Measurements from ENCODE around the gene TBXAS1.
A peak's percentile ranks its signal among the peaks of the same experiment; 100 is the strongest.

TBXAS1 gene

DNA sequence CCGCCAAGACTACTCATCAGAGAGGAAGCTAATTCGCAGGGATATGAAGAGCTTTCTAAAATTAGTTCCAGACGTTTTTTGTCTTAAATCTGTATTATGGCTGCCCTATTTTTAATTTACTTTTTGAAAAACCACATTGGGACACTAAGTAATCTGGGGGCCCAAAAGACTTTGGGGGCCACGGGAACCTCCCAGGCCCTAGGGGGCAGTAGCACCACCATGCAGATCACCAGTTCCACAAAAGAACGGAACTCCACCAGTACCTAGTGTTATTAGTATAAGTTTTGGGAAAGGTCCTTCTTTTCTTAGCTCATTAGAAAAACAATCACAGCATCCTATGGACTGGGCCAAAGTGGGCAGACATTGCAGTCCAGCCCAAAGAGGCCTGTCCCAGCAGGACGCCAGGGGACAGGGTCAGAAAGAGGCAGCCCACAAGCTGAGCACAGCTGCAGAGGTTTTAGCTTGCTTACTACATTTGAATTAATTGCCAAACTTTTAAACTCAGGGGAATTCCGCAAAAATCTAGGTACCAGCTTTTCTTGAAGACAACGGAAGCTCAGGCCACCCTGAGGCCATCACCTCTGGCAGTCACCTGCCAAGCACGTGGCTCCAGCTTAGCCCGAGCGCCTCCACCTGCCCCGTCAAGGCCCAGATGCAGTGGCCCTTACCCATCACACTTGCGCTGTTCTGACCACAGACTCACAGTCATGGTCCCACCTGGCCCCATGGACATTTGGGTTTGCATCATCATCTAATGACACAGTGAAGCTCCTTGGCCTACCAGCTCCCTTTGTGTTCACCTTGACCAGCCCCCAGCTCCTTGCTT lies 158.8 kb downstream of the TBXAS1 start:
- DNase-seq: no peak

DNA sequence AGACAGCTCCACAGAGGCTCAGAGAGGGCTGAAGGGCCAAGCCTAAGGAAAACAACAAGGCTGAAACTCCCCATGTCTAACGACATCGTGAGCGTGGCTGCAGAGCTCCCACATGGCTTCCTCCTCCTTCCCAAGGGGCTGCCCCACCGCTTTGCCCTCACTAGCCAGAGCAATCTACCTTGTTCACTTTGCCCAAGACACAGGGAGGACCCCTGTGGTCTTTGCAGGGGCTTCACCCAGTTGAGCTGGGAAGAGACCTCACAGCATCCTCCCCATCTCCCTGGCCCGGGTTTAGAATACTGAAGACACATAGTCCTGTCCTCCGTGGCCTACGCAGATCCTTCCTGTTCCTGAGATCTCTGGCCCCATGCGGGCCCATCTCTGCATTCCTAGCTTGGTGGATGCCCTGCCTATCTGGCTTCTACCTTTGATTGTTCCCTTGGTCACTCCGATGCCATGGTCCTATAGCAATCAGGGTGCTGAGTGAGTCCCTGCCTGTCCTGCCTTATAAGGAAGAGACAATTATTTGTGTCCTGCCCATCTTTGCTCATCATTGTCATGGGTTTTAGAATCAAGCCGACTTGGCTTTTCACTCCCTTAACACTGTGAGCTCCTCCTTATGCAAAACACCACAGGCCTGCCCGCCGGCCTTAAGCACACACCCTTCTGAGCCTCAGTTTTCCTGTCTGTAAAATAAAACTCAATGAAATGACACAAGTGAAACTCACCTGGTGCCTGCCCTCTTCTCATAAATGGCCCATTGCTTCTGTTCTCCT lies 160.5 kb downstream of the TBXAS1 start:
- no peak for DNase-seq

DNA sequence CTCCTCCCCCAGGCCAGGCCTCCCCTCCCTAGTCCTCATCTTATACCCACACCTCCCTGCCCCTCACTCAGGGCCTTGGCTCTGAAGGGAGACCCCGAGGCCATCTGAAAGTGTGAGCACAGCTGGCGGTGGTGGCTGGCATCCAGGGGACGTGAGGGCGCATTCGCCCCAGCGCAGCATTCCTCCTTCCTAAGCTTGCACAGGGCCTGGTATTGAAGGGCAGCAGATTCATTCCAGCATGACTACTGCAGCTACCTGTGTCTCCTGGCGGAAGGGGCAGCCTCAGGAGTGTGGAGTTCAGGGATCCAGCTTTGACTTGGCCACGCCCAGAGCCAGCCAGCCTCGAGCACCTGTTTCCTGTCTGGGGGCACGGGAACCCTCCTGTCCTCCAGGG lies 161.1 kb downstream of the TBXAS1 start:
- DNase-seq: no peak

DNA sequence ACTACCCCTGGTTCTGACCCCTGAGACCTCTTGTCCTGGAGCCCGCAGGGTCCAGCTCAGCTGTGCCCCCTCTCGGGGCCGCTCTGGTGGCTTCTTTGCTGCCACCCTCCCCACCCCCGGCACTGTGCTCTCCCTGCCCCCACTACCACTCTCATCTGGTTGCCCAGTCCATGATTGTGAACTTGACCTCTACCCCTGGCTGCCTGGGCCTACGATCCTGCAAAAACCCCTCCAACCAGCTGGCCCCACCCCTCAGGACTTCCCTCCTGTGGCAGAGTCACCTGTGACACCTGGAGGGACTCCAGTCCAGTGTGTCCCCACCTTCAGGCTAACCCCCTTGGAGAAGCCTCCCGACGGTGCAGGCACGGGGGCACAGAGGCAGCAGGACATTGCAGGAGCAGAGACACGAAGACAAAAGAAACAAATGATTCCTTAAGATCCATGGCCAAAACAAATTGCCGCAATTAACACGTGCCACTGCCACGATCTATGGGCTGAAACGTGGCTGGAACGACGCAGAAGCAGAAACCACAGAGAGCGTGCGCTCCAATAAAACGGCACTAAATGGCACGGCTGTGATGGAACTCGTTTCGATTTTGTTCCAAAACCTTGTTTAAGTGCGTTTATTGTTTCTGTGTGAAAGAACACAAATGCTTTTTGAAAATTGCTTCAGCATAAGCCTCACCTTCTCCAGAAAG lies 161.7 kb downstream of the TBXAS1 start:
- no peak for DNase-seq

DNA sequence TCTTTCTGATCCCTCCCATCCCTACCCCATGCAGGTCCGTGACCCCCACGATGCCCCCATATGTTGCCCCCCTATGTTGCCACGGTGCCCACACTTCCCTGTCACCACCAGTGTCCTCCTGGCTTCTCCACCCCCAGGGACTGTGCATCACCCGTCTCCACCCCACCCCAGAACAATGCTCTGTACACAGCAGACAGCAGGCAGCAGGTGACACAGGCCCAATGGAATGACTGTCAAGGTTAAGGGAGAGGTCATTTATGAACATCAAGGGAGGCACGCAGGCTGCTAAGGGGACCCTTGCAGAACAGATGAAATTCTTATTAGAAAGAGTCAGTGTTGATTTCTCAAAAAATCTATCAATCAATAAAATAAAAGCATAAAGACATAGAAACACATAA lies 162.2 kb downstream of the TBXAS1 start:
- no peak for DNase-seq

DNA sequence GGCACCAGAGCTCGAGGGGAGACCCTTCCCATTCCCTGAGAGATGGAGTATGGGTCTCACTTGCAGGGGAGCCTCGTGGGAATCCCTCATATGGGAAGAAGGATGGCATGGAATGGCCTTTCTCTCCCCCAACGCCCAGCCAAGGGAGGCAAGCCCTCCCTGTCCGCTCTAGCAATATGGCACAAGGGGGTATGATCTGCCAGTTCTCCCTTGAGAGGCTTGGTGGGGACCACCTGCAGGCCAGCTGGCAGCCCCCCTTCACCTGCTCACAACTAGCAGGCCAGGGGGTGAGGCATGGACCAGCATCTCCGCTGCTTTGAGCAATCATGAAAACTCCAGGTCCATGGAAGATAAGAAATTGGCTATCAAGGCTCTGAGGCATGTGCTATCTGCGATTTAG lies 162.8 kb downstream of the TBXAS1 start:
- no peak for DNase-seq

DNA sequence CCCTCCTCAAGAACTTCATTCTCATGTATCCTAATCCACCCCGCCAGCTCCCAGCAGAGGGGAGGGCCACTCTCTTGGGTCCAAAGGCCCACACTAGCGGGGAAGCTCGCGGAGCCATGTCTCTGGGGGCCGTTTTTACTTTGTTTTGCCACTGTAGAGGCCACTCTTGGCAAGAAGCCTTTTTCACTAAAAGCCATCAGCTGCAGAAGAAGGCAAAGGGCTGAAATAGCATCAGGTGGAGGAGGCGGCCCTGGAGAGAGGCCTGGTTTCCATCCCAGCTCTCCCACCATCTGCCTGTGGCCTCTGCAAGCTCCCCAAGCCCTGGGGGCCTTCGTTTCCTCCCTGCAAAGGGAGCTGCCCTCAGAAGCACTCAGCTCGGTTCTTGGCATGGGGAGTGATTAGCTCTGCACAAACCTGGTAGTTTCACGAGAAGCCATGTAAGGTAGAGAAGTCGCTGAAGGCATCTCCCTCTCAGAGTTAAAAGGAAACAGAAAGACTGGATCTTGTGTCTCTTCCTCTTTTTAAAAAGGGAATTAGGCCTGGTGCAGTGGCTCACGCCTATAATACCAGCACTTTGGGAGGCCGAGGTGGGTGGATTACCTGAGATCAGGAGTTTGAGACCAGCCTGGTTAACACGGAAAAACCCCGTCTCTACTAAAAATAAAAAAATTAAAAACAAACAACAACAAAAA lies 163.4 kb downstream of the TBXAS1 start:
- no peak for DNase-seq

DNA sequence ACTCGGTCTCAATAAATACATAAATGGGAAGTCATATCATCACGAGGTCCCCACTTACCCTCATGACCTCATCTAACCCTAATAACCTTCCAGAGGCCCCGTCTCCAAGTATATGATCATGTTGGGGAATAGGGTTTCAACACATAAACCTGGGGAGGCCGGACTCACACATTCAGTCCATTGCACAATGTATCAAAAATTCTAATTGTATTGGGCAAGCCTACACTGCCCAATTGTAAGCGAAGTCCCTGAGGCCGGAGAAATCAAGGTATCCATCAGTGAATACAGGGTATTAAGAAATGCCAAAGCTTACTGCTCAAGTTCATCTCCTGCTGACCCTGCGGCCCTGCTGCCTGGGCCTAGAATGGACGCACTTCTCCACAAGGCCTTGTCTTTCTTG lies 164.1 kb downstream of the TBXAS1 start:
- DNase-seq: no peak

DNA sequence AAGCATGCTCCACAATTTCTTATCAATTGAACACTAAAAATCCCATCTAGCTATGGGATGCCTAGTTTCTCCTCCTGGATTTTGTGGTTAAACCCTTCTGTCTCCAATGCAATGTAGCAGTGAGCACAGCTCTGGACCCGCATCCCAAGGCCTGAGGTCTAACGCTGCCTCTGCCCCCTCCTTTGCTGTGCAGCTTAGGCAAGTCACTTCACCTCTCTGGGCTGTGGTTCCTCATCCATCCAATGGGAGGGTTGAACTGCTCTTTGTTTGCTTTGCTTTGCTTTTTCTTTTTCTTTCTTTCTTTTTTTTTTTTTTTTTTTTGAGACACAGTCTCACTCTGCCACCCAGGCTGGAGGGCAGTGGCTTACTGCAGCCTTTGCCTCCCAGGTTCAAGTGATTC lies 164.5 kb downstream of the TBXAS1 start:
- no peak for DNase-seq

DNA sequence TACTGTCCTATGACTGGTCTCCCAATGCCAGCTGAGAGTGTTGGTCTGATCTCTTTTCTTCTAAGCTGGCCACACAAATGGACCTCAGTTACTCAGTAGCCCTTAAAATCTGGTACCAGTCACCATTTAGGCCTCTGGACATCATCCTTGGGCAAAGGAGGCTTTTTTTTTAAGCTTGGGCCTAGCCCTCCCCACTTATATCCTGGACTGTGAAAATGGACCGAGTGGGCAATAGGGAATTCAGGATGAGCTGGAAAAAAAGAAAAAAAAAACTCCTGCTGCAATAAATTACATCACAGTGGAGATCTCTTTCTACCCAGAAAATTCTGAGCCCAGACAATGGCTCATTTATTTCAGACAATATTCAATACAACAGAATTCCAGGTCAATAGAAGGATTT lies 165.3 kb downstream of the TBXAS1 start:
- DNase-seq: no peak

DNA sequence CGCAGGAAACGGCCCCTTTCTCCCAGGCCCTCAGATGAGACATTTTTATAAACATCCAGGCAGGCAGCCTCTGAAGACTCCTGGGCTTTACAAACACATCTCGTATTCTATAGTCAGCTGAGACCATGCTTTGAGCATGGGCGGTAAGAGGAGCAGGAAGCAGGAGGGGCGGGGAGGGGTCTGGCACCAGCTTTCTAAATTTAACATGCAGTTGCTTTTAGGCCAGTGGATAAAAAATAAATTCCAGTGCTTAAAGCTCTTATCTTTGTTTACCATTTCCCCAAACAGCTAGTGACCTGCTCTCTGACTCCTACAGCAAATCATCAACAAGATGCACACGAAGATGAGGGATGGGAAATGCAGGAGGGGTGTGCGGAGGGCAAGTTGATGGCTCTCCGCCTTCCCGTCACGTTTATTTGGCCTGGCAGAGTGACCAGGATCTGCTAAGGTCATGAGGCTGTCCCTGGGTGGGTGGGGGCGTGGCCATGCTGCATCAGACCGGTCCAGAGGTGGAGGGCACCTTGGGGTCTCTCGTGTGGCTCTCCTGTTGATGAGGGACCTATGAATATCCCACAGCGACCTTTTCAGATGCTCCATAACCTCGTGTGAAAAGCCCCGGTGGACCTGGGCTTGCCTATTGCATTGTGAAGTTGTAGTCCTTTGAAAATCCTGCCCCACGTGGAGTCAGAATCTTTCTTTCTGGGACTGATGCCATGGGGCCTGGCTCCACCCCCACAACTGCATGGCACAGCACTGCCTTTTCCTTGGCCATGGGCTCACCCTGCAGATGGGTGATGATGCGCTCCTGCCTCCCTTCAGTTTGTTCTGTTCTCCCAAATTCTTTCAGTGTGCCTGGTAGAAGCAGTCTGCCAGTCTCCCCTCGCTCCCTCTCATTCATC lies 166.2 kb downstream of the TBXAS1 start:
- no peak for DNase-seq

DNA sequence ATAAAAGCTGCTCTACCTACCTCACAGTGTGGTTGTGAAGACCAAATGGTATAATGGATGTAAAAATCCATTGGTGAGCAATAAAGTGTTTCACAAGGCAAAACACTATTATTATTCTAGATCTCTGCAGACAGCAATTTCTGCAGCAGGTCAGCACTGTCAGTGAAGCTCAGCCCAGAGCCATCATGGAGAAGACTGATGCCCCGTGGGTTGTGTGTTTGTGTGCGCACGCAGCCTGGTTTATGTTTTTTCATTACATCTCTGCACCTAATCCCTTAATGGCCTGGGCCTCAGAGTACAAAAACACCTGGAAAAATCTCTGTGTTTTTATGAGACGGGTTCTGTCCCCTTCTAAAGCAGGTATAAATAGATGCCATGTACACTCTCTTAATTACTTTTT lies 169.5 kb downstream of the TBXAS1 start:
- DNase-seq: no peak

DNA sequence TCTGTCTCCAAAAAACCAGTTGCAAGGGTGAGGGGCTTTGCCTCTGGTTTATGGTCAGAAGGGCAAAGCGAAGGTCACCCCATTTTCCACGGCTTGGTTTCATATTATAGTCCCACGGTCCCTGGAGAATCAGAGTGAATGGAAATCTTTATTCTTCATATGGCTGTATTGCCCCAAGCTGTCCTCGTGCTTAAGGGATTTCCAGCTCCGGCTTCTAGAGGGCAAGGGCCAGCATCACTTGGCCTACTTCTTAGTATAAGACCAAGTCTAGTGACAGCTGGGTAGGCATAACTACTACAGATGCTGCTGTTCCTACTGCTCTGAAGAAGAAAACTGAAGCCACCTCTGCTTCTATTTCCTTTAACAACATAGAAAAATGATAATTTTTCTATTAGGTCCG lies 170.5 kb downstream of the TBXAS1 start:
- no peak for DNase-seq

DNA sequence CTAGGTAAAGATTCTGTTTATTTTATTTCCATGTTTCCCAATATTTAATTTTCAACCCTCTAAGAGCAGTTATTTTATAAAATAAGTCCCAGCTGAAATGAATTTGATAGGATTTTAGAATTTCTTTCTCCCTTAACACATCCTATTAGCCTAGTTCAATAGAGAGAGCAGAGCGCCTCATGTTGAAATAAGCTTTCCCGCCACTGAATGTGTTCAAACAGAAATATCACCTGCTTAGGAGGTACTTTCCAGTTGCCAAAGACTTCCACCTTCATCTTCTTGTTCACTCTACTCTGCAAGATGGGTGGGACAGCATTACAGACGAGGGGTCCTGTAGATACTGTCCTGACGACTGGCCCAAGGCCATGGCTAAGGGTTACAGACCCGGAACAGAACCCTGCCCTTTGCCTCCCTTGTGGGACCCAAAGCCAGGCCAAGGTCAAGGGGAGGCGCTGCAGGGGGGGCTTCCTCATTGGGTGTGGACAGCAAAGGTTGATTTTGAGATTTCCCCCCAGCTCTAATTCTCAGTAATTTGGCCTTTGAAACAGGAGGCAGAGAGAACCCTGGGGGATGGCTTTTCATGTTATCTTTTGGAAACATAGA lies 171.7 kb downstream of the TBXAS1 start:
- DNase-seq: no peak

DNA sequence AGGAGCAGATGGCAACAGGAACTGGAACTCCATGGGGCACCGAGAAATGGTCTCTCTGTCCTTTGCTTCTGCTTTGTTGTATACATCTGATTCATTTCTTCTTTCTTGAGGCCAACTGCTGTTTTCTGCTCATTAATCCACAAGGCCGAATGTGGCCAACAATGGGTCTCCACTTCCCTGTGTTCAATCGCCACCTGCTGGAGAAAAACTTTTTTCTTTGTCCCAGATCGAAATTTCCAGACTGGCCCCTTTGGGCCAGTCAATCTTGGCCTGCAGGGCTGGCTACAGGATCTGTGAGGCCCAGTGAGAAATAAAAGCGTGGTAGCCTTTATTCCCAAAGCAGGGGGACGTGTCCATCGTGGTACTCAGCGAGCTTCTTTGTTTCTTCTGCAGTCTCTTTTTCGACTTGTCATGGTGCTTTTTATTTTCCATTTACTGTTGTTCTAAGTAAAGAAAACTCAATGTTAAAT lies 174.9 kb downstream of the TBXAS1 start:
- peak; percentile 57 for DNase-seq

DNA sequence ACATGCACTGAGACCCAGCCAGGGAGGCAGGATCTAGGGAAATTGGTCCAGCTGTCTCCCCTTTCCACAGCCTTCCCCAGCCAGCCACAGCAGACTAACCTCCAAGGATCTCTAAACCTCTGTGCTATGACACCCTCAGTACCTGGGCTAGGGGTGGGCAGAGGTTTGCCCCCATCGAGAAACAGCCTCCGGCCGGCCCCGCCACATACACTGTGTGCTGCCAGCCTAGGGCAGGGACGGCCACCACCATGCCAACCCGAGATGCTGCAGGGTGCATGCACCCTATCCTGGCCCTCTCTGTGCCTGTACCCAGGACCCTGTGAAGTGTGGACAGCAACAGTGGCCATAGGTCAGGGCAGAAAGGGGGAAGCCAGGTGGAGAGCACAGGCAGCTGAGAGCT lies 175.6 kb downstream of the TBXAS1 start:
- no peak for DNase-seq

DNA sequence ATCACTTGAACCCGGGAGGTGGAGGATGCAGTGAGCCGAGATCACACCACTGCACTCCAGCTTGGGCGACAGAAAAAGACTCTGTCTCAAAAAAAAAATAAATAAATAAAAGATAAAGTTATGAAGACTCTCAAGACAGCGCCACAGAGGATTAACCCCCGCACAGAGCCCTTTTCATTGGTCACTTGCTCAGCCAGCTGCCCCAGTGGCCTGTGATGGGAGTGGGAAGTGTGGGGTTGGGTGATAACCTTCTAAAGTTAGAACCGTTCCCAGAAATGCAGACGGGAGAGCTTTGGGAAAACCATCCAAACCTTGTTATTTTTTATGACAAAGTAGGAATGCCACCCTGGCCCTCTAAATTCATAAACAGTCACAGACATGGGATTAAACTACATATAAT lies 176.3 kb downstream of the TBXAS1 start:
- DNase-seq: no peak

DNA sequence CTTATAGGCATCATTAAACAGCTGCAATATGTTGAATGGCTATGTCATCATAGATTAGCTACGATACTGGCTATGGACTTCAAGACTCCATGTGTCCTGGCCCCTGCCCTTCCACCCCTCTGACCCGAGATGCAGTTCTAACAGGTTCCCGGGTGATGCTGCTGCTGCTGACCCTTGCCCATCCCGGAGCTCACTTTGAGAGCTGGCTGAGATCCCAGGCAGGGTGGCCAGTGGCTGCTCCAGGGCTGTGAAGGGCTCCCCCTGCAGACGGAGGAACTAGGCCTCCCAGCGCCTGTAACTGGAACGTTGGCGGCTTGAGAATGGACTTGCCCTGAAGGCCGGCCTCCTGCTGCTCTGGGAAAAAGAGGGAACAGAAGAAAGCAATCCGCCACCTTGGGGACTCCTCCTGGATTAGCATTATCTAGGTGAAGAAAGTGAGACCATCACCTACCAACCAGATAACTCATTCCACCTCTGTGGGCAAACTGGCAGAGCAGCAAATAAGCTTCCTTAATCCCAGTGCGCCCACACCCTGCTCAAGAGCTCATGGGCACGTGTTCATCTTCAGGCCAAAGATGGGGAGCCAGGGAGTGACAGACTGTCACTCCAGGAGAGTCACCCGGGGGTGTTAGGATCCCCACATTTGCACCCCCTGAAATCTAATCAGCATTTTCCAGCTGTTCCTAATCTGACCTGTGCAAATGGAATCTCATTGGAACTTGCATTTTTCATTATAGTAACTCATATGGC lies 176.9 kb downstream of the TBXAS1 start:
- DNase-seq: no peak

DNA sequence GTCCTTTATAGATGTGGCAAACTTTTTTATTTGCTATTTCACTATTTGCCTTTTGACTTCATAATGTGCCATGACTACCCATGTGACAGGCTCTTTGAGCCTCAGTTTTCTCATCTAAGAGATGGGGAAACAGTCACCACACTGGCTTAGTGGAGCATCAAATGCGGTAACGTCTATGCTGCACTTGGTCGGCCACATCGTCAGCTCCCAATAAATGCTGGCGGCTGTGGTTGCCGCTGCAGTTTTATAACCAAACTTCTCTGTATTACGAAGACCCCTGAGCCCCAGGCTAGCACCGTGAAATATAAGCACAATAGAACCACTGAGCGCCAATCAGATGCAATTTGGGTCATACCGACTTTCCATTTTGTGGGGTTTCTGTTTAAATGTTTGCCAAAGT lies 177.5 kb downstream of the TBXAS1 start:
- DNase-seq: no peak

DNA sequence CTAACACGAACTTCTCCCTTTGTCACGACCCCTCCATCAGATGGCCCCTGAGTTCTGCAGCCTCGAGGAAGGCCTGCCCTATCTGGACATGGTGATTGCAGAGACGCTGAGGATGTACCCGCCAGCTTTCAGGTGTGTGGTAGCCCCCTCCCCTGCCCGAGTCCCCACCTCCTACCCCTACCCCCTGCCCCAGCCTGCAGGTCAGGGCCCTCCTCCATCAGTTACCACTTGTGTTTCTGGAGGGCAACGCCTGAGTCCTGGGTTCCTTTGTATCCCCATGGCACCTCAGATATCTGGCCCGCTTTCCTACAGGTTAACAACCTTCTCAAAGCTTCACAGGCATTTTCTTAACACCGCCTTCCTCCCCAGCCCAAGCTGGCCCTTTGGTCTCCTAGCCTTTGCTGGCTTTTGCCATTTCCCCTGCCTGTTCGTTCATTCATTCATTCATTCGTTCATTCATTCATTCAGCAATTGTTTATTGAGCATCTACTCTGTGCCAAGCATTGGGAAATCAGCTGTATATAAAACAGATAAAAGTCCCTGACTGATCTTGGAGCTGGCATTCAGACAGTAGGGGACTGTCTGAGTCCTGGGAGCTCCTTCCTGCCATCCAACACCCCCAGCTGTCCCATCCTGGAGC lies 178.1 kb downstream of the TBXAS1 start:
- DNase-seq: no peak
